ENCODE data around the gene MRPL23. TPM values are rescaled to one million over a fixed set of nuclear protein-coding genes. Genes with fewer than 3 reads are reported as not detected.

MRPL23 gene
- total RNA-seq, 3 donors from 2014 or later (not counting 1 experiment from before 2014, with no cell fraction given), result 31.2 to 35.4 (median 32.8) TPM

GRCh38 chr11:1989953-1990352 is 42.8 kb downstream of the MRPL23 start:
- no peaks in the 10 kb centered on the region for H3K9me3 ChIP-seq (ENCODE audit: control insufficient read depth, insufficient read depth, low read length)
- Mint-ChIP-seq H3K4me1 (no peaks in the 10 kb centered on the region), H3K4me3 (no peak overlapping the region), H3K27me3 (ENCODE audit: low read depth in 2 of 2) (peaks cover 0 to 2% of the 10 kb centered on the region in 2 donors), H3K9me3 (no peaks in the 10 kb centered on the region), H3K36me3 (no peaks in the 10 kb centered on the region), H3K27ac (no peak overlapping the region)
- H3K4me3 ChIP-seq (ENCODE audit: low read length), result no peak overlapping the region
- H3K4me1 ChIP-seq (ENCODE audit: control insufficient read depth, insufficient read depth, low read length), result no peaks in the 10 kb centered on the region
- no peaks in the 10 kb centered on the region for H3K36me3 ChIP-seq (ENCODE audit: control insufficient read depth, insufficient read depth, low read length)
- no CpG with 5 or more reads among the region's 15 CpGs for WGBS (ENCODE audit: insufficient coverage)
- ATAC-seq, result no peak
- DNase-seq, result no peak
- intact Hi-C loops (cut with micrococcal nuclease), result no loop called here
- TF ChIP-seq, protein P1, sequence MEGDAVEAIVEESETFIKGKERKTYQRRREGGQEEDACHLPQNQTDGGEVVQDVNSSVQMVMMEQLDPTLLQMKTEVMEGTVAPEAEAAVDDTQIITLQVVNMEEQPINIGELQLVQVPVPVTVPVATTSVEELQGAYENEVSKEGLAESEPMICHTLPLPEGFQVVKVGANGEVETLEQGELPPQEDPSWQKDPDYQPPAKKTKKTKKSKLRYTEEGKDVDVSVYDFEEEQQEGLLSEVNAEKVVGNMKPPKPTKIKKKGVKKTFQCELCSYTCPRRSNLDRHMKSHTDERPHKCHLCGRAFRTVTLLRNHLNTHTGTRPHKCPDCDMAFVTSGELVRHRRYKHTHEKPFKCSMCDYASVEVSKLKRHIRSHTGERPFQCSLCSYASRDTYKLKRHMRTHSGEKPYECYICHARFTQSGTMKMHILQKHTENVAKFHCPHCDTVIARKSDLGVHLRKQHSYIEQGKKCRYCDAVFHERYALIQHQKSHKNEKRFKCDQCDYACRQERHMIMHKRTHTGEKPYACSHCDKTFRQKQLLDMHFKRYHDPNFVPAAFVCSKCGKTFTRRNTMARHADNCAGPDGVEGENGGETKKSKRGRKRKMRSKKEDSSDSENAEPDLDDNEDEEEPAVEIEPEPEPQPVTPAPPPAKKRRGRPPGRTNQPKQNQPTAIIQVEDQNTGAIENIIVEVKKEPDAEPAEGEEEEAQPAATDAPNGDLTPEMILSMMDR (IDR thresholded peaks at IDR 0.05), result no peak
- H3K27me3 ChIP-seq (ENCODE audit: control insufficient read depth, insufficient read depth, low read length), result no peaks in the 10 kb centered on the region
- no peak overlapping the region for H3K27ac ChIP-seq (ENCODE audit: low read length)

DNA sequence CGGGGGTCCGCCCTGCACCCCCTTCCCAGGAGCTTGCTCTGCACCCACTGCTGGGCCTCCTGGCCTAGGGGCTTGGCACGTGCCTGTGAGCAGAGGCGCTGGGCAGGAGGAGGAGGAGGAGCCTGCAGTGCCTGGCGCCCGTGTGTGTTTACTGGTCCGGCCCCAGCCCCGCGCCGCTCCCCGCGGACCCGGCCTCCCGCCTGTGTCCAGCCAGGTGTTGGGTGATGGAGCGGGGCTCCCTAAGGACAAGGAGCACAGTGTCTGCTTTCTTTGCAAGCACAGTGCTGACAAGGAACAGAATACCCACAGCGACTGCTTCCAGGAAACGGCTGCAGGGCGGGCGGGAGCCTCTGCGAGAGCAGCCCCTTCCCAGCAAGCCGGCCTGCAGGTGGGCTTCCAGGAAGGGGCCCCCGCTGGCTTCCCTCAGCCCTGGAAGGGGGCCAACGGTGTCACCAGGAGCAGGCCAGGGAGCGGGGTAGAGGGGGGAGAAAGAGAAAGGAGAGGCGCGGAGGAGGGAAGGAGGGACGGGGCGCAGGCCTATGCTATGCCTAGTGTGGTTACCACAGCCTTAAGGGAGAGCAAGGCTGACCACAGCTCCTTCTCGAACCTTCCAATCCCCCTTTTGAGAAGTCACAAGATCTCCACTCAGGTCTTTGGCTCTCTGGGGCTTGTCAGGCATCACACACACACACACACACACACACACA is 43.9 kb downstream of the MRPL23 start:
- no peaks in the 10 kb centered on the region for H3K4me1 ChIP-seq (ENCODE audit: control insufficient read depth, insufficient read depth, low read length)
- H3K4me1 Mint-ChIP-seq, result no peaks in the 10 kb centered on the region
- H3K4me3 ChIP-seq (ENCODE audit: low read length), result no peak overlapping the region
- H3K9me3 Mint-ChIP-seq, result no peaks in the 10 kb centered on the region
- peaks cover 0 to 2% of the 10 kb centered on the region in 2 donors for H3K27me3 Mint-ChIP-seq (ENCODE audit: low read depth in 2 of 2)
- no peak for DNase-seq
- H3K36me3 Mint-ChIP-seq, result no peaks in the 10 kb centered on the region
- no peak overlapping the region for H3K27ac ChIP-seq (ENCODE audit: low read length)
- no peak overlapping the region for H3K27ac Mint-ChIP-seq
- WGBS (ENCODE audit: insufficient coverage), result no CpG with 5 or more reads among the region's 29 CpGs
- no peaks in the 10 kb centered on the region for H3K36me3 ChIP-seq (ENCODE audit: control insufficient read depth, insufficient read depth, low read length)
- intact Hi-C loops (cut with micrococcal nuclease), result no loop called here
- H3K27me3 ChIP-seq (ENCODE audit: control insufficient read depth, insufficient read depth, low read length), result no peaks in the 10 kb centered on the region
- no peak for ATAC-seq
- H3K4me3 Mint-ChIP-seq, result no peak overlapping the region
- TF ChIP-seq, protein P1 (IDR thresholded peaks at IDR 0.05), result no peak
- H3K9me3 ChIP-seq (ENCODE audit: control insufficient read depth, insufficient read depth, low read length), result no peaks in the 10 kb centered on the region

DNA sequence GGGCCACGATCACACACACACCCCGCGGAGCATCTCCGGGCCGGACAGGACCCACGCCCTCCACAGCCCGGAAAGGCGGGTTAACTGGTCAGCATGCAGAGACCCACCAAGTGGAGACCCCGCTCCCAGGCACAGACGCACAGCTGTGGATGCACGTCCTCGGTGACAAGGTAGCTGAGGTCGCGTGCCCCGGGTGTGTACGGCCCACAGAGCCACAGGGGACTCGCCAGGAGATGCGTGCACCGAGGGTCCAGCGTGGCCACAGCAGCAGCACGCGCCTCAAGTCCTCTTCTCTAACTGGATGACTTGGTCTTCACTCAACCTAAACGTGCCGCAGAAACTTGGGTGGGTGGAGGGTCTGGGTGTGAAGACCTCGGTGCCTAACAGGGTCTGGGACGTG is 45.0 kb downstream of the MRPL23 start:
- Histone ChIP-seq H3K9me3 (ENCODE audit: control insufficient read depth, insufficient read depth, low read length) (no peaks in the 10 kb centered on the region), H3K27ac (ENCODE audit: low read length) (no peak overlapping the region), H3K36me3 (ENCODE audit: control insufficient read depth, insufficient read depth, low read length) (no peaks in the 10 kb centered on the region), H3K4me1 (ENCODE audit: control insufficient read depth, insufficient read depth, low read length) (no peaks in the 10 kb centered on the region), H3K27me3 (ENCODE audit: control insufficient read depth, insufficient read depth, low read length) (no peaks in the 10 kb centered on the region), H3K4me3 (ENCODE audit: low read length) (no peak overlapping the region)
- H3K27ac Mint-ChIP-seq, result no peak overlapping the region
- intact Hi-C loops (cut with micrococcal nuclease), result no loop called here
- no peaks in the 10 kb centered on the region for H3K36me3 Mint-ChIP-seq
- no peaks in the 10 kb centered on the region for H3K4me1 Mint-ChIP-seq
- TF ChIP-seq, protein P1 (IDR thresholded peaks at IDR 0.05), result no peak
- peaks cover 0 to 2% of the 10 kb centered on the region in 2 donors for H3K27me3 Mint-ChIP-seq (ENCODE audit: low read depth in 2 of 2)
- H3K4me3 Mint-ChIP-seq, result no peak overlapping the region
- ATAC-seq (no peak), DNase-seq (no peak)
- H3K9me3 Mint-ChIP-seq, result no peaks in the 10 kb centered on the region
- 91% methylated on average over 12 of the region's 26 CpGs for WGBS (ENCODE audit: insufficient coverage)

DNA sequence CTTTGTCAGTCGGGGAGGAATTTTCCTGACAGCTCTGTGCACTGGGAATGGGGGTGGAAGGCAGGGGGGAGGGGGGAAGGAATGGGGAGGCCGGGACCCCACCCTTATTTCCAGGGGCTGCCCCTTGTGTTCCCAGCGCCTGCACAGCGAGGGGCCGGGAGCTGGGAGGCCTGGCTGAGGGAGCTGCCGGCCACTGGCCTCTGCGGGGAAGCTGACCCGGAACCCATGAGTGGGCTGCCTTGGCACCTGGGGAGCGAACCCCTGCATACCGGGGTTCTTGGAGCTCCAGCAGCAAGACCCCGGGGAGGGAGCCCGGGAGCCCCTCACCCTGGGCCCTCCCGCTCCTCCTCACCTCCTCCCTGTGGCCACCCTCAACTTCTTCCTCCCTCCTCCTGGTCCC is 47.0 kb downstream of the MRPL23 start:
- no peak overlapping the region for H3K27ac Mint-ChIP-seq
- no peaks in the 10 kb centered on the region for H3K27me3 ChIP-seq (ENCODE audit: control insufficient read depth, insufficient read depth, low read length)

More for the DNA sequence above, 47.0 kb downstream of the MRPL23 start:
- H3K27ac ChIP-seq (ENCODE audit: low read length), result no peak overlapping the region
- TF ChIP-seq, protein P1 (IDR thresholded peaks at IDR 0.05), result no peak
- peaks cover 0 to 2% of the 10 kb centered on the region in 2 donors for H3K27me3 Mint-ChIP-seq (ENCODE audit: low read depth in 2 of 2)
- no peaks in the 10 kb centered on the region for H3K9me3 Mint-ChIP-seq
- H3K9me3 ChIP-seq (ENCODE audit: control insufficient read depth, insufficient read depth, low read length), result no peaks in the 10 kb centered on the region
- no peak for DNase-seq
- ATAC-seq, result no peak
- 97% methylated on average over 6 of the region's 13 CpGs for WGBS (ENCODE audit: insufficient coverage)
- no peak overlapping the region for H3K4me3 Mint-ChIP-seq
- no peak overlapping the region for H3K4me3 ChIP-seq (ENCODE audit: low read length)
- H3K4me1 ChIP-seq (ENCODE audit: control insufficient read depth, insufficient read depth, low read length), result no peaks in the 10 kb centered on the region
- H3K36me3 ChIP-seq (ENCODE audit: control insufficient read depth, insufficient read depth, low read length), result no peaks in the 10 kb centered on the region
- intact Hi-C loops (cut with micrococcal nuclease), result no loop called here
- no peaks in the 10 kb centered on the region for H3K4me1 Mint-ChIP-seq
- no peaks in the 10 kb centered on the region for H3K36me3 Mint-ChIP-seq

Measured in natural killer cell (primary cell).